Uterus (tissue), 4 donors: ENCODE results near the gene LEMD1. TPM values are rescaled to one million over a fixed set of nuclear protein-coding genes. Genes with fewer than 3 reads are reported as not detected.
A peak's percentile ranks its signal among the peaks of the same experiment; 100 is the strongest.

Experiments
- DNase-seq, 2 donors: peaks; one replicate each; pipeline ENCODE4 v3.0.0-alpha.2; 2019 to 2020
- H3K27ac ChIP-seq, 2 donors: fragments of 200-600 bp; sonication (generic); 1 replicate in 1 of 2; 2 replicates in 1 of 2; pipeline ENCODE4 v1.5.1; 2016 to 2018
- H3K27me3 ChIP-seq, 2 donors: fragments of 200-600 bp; sonication (generic); one replicate each; pipeline ENCODE4 v1.5.1; 2018 to 2019; ENCODE audit warnings: control low read depth in 1 of 2
- H3K36me3 ChIP-seq, 2 donors: fragments of 200-600 bp; sonication (generic); one replicate each; pipeline ENCODE4 v1.5.1; 2019; ENCODE audit warnings: control low read depth in 1 of 2
- H3K4me1 ChIP-seq, 2 donors: fragments of 200-600 bp; sonication (generic); one replicate each; pipeline ENCODE4 v1.5.1; 2018 to 2019; ENCODE audit warnings: control low read depth in 1 of 2
- H3K4me3 ChIP-seq, 2 donors: fragments of 200-600 bp; sonication (generic); 1 replicate in 1 of 2; 2 replicates in 1 of 2; pipeline ENCODE4 v1.5.1; 2018 to 2019; ENCODE audit warnings: mild to moderate bottlenecking in 1 of 2
- H3K9me3 ChIP-seq, 2 donors: fragments of 200-600 bp; sonication (generic); one replicate each; pipeline ENCODE4 v1.5.1; 2019; ENCODE audit warnings: control low read depth in 1 of 2
- CTCF ChIP-seq, 4 experiments: fragments of 200-600 bp in 2 of 4; fragments of 450-650 bp in 2 of 4; sonication (generic) in 2 of 4; IDR thresholded peaks; one replicate each; pipeline ENCODE4 v1.5.1; 2016 to 2019; ENCODE audit warnings: antibody characterized with exemption in 4 of 4, mild to moderate bottlenecking in 2 of 4, moderate library complexity in 1 of 4
- POLR2A ChIP-seq, 2 donors: fragments of 450-650 bp; IDR thresholded peaks; one replicate each; pipeline ENCODE4 v1.6.1; 2016; ENCODE audit warnings: antibody characterized with exemption in 2 of 2, mild to moderate bottlenecking in 1 of 2, moderate library complexity in 1 of 2
- intact Hi-C: fragments of 100-400 bp; cut with DNase I; formaldehyde crosslinking; loops from one replicate; pipeline ENCODE4 v1.15.1; 2023; ENCODE audit warnings: low total_unique reads
- total RNA-seq, 4 donors: library from RNA; depleted of rRNA in 3 of 4; stranded (reverse); fragments of >200 nt in 3 of 4; gene quantifications; one replicate each; pipeline versions ENCODE4 v1.1.0 to v1.2.4, GENCODE V29; 2014 to 2023
- donor health status: DM: yes; HTN: yes; CAD: no.

LEMD1 gene
- total RNA-seq, 4 donors from 2014 or later, result 1.6 to 1.8 TPM; not detected in 2

- H3K27me3 ChIP-seq, result peaks cover 0 to 9% of the 10 kb centered on the region in 2 donors
- no peaks in the 10 kb centered on the region for H3K36me3 ChIP-seq
- no peak overlapping the region for H3K4me3 ChIP-seq
- H3K9me3 ChIP-seq, result no peaks in the 10 kb centered on the region
- peaks cover 0 to 20% of the 10 kb centered on the region in 2 donors for H3K4me1 ChIP-seq
- DNase-seq, result no peak
- TF ChIP-seq POLR2A (IDR thresholded peaks at IDR 0.05) (no peak), CTCF (IDR thresholded peaks at IDR 0.05) (no peak)
- intact Hi-C loops, result no loop called here
- H3K27ac ChIP-seq, result no peak overlapping the region
These were observed 25.8 kb upstream of the LEMD1 start for GRCh38 chr1:205447457-205448341.

DNA sequence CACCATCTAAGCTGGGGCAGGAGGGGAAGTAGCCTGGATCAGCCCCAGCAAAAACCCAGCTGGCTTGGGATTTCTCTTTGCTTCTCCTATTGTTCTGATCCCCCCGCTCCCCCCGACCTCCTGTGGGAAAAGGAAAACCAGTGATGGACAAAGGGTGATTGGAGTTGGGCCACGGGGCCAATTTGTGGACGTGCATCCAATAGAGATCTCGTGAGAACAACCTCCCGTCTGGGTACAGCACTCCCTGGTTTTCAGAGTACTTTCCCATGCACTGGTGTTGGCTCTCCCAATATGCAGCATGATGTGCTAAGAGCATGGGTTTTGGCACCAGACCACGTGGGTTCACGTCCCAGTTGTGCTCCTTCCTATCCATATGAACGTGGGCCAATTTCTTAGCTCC, 25.0 kb upstream of the LEMD1 start:
- TF ChIP-seq CTCF (IDR thresholded peaks at IDR 0.05) (no peak), POLR2A (IDR thresholded peaks at IDR 0.05) (no peak)
- Histone ChIP-seq H3K36me3 (no peaks in the 10 kb centered on the region), H3K27ac (no peak overlapping the region), H3K9me3 (no peaks in the 10 kb centered on the region), H3K27me3 (no peaks in the 10 kb centered on the region), H3K4me3 (no peak overlapping the region), H3K4me1 (peaks cover 0 to 20% of the 10 kb centered on the region in 2 donors)
- intact Hi-C loops, result no loop called here
- no peak for DNase-seq

- Histone ChIP-seq H3K9me3 (no peaks in the 10 kb centered on the region), H3K4me3 (no peak overlapping the region), H3K36me3 (no peaks in the 10 kb centered on the region), H3K27ac (peak overlapping the region in 1 of 2 donors; percentile 62), H3K27me3 (no peaks in the 10 kb centered on the region), H3K4me1 (peaks cover 0 to 20% of the 10 kb centered on the region in 2 donors)
- TF ChIP-seq CTCF (IDR thresholded peaks at IDR 0.05) (no peak), POLR2A (IDR thresholded peaks at IDR 0.05) (no peak)
- DNase-seq, result no peak
- intact Hi-C loops, result no loop called here
These were observed 23.7 kb upstream of the LEMD1 start for GRCh38 chr1:205445646-205445935.

DNA sequence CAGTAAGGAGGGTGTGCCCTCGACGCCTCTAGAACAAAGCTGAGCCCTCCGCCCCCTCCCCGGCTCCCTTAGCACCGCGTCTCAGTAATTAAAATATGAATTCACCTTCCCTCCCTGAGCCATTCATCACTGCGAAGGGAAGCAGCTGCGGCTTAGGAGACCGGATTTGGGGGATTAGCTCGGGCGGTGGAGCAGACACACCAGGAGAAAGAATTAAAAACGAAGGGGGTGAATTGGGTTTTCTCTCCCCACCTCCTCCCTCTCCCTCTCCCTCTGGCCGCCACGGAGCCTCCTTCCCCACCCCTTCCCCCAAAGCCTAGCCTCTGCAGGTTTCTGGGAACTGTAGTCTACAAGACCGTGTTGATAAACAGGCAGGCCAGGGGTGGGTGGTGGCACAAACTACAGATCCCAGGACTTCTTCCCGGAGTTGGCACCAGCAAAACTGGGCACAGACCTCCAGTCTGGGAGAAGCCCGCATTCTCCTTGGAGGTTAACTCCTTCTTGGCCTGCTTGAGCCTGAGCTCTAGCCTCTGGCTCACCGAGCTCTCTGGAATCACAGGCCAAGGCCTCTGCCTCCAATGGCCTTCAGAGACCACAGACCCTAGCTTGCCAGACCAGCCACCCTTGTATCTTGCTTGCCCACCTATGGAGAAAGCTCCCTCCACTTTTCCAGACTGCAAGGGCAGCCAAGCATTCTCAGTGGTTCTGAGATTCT, 23.2 kb upstream of the LEMD1 start:
- H3K27ac ChIP-seq, result peak overlapping the region; percentile 33 to 62
- TF ChIP-seq POLR2A (IDR thresholded peaks at IDR 0.05) (no peak), CTCF (IDR thresholded peaks at IDR 0.05) (no peak)
- no peaks in the 10 kb centered on the region for H3K9me3 ChIP-seq
- H3K4me1 ChIP-seq, result peaks cover 0 to 20% of the 10 kb centered on the region in 2 donors
- H3K4me3 ChIP-seq, result peak overlapping the region in 1 of 2 donors; percentile 4
- no peaks in the 10 kb centered on the region for H3K27me3 ChIP-seq
- intact Hi-C loops, result no loop called here
- no peaks in the 10 kb centered on the region for H3K36me3 ChIP-seq
- DNase-seq, result peak; percentile 51 to 65
